EL (cell line): ENCODE data around the gene SLC9A1.
"Not testable (repeated sequence)": the region's sequence is repeated elsewhere in the genome, so short reads cannot be mapped to it uniquely, and the experiment has no call there.

ENCODE experiments used
- DNase-seq: peaks from one replicate; pipeline ENCODE4 v3.0.0-alpha.2; 2016

The SLC9A1 gene

GRCh38 chr1:27154991-27155781 lies at the start of gene SLC9A1:
Gene SLC9A1, minus strand, starts transcription at chr1:27155125. Its CDS starts 791 bp downstream, at chr1:27154334.
- DNase-seq: peak; percentile 91

GRCh38 chr1:27203946-27204345 lies 49.0 kb upstream of the SLC9A1 start:
- peak; percentile 36 for DNase-seq

GRCh38 chr1:27201295-27201694 lies 46.4 kb upstream of the SLC9A1 start:
- no peak for DNase-seq

- no peak for DNase-seq
Observed at GRCh38 chr1:27193194-27193593, 38.3 kb upstream of the SLC9A1 start.

- DNase-seq: no peak
Observed at GRCh38 chr1:27192039-27192529, 37.2 kb upstream of the SLC9A1 start.

GRCh38 chr1:27184665-27185064 lies 29.7 kb upstream of the SLC9A1 start:
- DNase-seq: not testable (repeated sequence)

- no peak for DNase-seq
Observed at GRCh38 chr1:27179979-27180378, 25.1 kb upstream of the SLC9A1 start.

- no peak for DNase-seq
Observed at GRCh38 chr1:27179379-27179778, 24.5 kb upstream of the SLC9A1 start.

- DNase-seq: no peak
Observed at GRCh38 chr1:27176954-27177353, 22.0 kb upstream of the SLC9A1 start.

GRCh38 chr1:27176323-27176722 lies 21.4 kb upstream of the SLC9A1 start:
- no peak for DNase-seq

GRCh38 chr1:27172992-27173391 lies 18.1 kb upstream of the SLC9A1 start:
- not testable (repeated sequence) for DNase-seq

GRCh38 chr1:27166929-27167328 lies 12.0 kb upstream of the SLC9A1 start:
- DNase-seq: no peak

GRCh38 chr1:27166351-27166802 lies 11.5 kb upstream of the SLC9A1 start:
- peak; percentile 76 for DNase-seq

GRCh38 chr1:27163093-27163492 lies 8.2 kb upstream of the SLC9A1 start:
- no peak for DNase-seq

- no peak for DNase-seq
Observed at GRCh38 chr1:27162090-27162489, 7.2 kb upstream of the SLC9A1 start.

GRCh38 chr1:27161594-27161993 lies 6.7 kb upstream of the SLC9A1 start:
- no peak for DNase-seq

- DNase-seq: no peak
Observed at GRCh38 chr1:27157194-27157593, 2.3 kb upstream of the SLC9A1 start.

GRCh38 chr1:27154469-27154990 lies 395 bp downstream of the SLC9A1 start:
- no peak for DNase-seq

- DNase-seq: no peak
Observed at GRCh38 chr1:27153927-27154358, 982 bp downstream of the SLC9A1 start.

GRCh38 chr1:27153549-27153886 lies 1.4 kb downstream of the SLC9A1 start:
- DNase-seq: peak; percentile 47

GRCh38 chr1:27152829-27153548 lies 1.9 kb downstream of the SLC9A1 start:
- no peak for DNase-seq

GRCh38 chr1:27152004-27152828 lies 2.7 kb downstream of the SLC9A1 start:
- DNase-seq: peak; percentile 35

GRCh38 chr1:27150641-27151040 lies 4.3 kb downstream of the SLC9A1 start:
- no peak for DNase-seq
